Panc1 (cell line): ENCODE results near the gene GATC.

Source experiments
- CTCF ChIP-seq: fragments of 450-650 bp; IDR thresholded peaks from 2 replicates; pipeline ENCODE4 v1.5.1; 2017; ENCODE audit warnings: mild to moderate bottlenecking
- POLR2AphosphoS5 ChIP-seq: IDR thresholded peaks from 2 replicates; pipeline ENCODE4 v1.6.1; 2012; ENCODE audit warnings: mild to moderate bottlenecking, low read depth, low read length, moderate library complexity
- SIN3A ChIP-seq: IDR thresholded peaks from 2 replicates; pipeline ENCODE4 v1.6.1; 2012; ENCODE audit warnings: low read depth, mild to moderate bottlenecking, low read length, moderate library complexity, borderline replicate concordance; ENCODE audit not compliant: insufficient read depth
- TF ChIP-seq, protein P1 (sequence below), 2 experiments: IDR thresholded peaks; 2 replicates each; pipeline ENCODE4 v1.6.1; 2011 to 2012; ENCODE audit warnings: low read depth in 2 of 2, control low read depth in 1 of 2, low read length in 1 of 2, mild to moderate bottlenecking in 1 of 2, moderate library complexity in 1 of 2; ENCODE audit not compliant: insufficient read depth in 1 of 2

- TF ChIP-seq POLR2AphosphoS5 (no peak), CTCF (no peak), SIN3A (no peak)
- TF ChIP-seq, protein P1, sequence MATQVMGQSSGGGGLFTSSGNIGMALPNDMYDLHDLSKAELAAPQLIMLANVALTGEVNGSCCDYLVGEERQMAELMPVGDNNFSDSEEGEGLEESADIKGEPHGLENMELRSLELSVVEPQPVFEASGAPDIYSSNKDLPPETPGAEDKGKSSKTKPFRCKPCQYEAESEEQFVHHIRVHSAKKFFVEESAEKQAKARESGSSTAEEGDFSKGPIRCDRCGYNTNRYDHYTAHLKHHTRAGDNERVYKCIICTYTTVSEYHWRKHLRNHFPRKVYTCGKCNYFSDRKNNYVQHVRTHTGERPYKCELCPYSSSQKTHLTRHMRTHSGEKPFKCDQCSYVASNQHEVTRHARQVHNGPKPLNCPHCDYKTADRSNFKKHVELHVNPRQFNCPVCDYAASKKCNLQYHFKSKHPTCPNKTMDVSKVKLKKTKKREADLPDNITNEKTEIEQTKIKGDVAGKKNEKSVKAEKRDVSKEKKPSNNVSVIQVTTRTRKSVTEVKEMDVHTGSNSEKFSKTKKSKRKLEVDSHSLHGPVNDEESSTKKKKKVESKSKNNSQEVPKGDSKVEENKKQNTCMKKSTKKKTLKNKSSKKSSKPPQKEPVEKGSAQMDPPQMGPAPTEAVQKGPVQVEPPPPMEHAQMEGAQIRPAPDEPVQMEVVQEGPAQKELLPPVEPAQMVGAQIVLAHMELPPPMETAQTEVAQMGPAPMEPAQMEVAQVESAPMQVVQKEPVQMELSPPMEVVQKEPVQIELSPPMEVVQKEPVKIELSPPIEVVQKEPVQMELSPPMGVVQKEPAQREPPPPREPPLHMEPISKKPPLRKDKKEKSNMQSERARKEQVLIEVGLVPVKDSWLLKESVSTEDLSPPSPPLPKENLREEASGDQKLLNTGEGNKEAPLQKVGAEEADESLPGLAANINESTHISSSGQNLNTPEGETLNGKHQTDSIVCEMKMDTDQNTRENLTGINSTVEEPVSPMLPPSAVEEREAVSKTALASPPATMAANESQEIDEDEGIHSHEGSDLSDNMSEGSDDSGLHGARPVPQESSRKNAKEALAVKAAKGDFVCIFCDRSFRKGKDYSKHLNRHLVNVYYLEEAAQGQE (IDR thresholded peaks at IDR 0.05; ENCODE audit: insufficient read depth in 1 of 2, low read depth in 2 of 2, low read length in 1 of 2): no peak
These were observed 24.0 kb downstream of the GATC start for GRCh38 chr12:120470150-120470784.
